Measurements from ENCODE around the gene AFAP1L1.

Gene AFAP1L1

DNA sequence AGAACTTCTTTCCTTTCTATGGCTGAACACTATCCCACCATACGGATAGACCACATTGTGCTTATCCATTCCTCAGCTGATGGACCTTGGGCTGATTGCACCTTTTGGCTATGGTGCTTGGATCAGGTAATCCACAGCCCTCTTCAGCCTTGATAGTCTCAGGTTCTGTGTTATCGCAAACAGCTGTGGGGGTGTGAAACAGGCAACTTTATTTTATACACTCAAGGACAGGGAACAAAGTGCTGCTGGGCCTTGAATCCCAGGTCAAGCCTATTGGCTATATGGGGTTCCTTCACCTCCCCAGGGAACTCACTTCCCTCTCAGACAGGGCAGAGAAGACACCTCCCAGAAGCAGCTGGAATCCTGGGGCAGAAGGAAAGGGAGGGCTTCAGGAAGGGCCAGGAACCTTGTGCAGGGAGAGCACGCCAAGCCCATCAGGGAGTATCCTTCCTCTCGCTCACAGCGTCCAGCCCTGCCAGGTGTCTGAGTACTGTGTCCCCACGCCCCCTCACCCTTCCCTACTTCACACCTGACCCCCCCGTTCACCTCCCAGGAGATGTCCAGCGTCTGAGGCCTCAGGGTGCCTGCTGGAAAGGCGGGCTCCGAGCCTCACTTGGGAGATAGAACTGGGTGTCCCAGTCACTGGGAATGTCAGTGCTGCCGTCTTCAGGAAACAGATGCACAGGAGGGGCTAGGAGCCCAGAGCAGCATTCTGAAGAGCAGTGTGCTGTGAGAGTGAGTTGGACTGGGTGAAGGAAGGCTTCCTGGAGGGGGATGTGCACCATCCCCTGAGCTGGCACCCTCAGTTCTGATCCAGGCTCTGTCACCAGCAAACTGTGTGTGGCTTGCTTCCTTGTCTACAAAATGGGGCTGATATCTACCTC lies 32.8 kb downstream of the AFAP1L1 start:
- H3K4me1 ChIP-seq (ENCODE audit: control insufficient read depth, insufficient read depth, low read length), result no peaks in the 10 kb centered on the region
- peaks cover 5% of the 10 kb centered on the region for H3K36me3 ChIP-seq (ENCODE audit: insufficient read depth, low read length)
- H3K9ac ChIP-seq (ENCODE audit: low read depth, low read length), result no peak overlapping the region

DNA sequence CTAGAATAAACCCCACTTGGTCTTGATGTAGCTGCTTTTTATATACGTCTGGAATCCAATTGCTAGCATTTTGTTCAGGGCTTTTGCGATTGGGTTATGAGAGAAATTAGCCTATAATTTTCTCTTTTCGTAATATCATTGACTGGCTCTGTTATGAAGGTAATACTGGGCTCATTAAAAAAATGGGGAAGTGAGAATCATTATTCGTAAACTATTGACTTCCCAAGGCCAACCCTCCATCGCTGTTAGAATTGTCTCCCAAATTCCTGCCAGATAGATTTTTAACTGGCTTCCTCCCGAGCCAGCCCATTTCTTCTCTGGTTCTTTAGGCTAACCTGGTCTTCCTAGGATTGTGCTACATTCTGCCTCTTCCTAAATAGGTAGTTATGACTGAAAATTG lies 37.7 kb downstream of the AFAP1L1 start:
- Histone ChIP-seq H3K4me2 (ENCODE audit: low read length) (no peak overlapping the region), H3K27me3 (ENCODE audit: control insufficient read depth, insufficient read depth, low read length) (no peaks in the 10 kb centered on the region), H3K4me3 (ENCODE audit: low read length) (no peak overlapping the region), H3K9ac (ENCODE audit: low read depth, low read length) (no peak overlapping the region), H3K36me3 (ENCODE audit: insufficient read depth, low read length) (peaks cover 3% of the 10 kb centered on the region), H3K9me3 (replicated peaks; ENCODE audit: low read length) (no peaks in the 10 kb centered on the region), H3K4me1 (ENCODE audit: control insufficient read depth, insufficient read depth, low read length) (peaks cover 7% of the 10 kb centered on the region)

More for the DNA sequence above, 32.8 kb downstream of the AFAP1L1 start:
- Histone ChIP-seq H3K4me3 (ENCODE audit: low read length) (no peak overlapping the region), H3K27me3 (ENCODE audit: control insufficient read depth, insufficient read depth, low read length) (no peaks in the 10 kb centered on the region), H3K9me3 (replicated peaks; ENCODE audit: low read length) (no peaks in the 10 kb centered on the region), H3K4me2 (ENCODE audit: low read length) (no peak overlapping the region)

DNA sequence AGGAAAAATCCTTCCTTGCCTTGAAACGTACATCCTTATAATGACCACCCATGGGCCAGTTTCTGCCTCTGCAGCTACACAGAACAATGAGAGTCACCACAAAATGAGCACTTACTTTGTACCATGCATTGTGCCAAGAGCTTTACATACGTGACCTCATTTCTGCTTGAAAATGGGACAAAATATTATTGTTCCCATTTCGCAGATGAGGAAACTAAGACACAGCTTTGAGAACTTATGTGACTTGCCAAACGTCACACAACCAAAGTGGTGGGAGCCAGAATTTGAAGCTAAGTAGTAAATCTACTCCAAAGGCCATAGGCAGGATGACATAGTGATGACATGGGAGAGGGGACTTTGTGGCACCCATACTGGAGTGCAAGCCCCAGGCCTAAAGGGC lies 38.8 kb downstream of the AFAP1L1 start:
- Histone ChIP-seq H3K27me3 (ENCODE audit: control insufficient read depth, insufficient read depth, low read length) (no peaks in the 10 kb centered on the region), H3K4me2 (ENCODE audit: low read length) (no peak overlapping the region), H3K9me3 (replicated peaks; ENCODE audit: low read length) (no peaks in the 10 kb centered on the region), H3K4me3 (ENCODE audit: low read length) (no peak overlapping the region), H3K9ac (ENCODE audit: low read depth, low read length) (no peak overlapping the region), H3K4me1 (ENCODE audit: control insufficient read depth, insufficient read depth, low read length) (peaks cover 7% of the 10 kb centered on the region), H3K36me3 (ENCODE audit: insufficient read depth, low read length) (no peaks in the 10 kb centered on the region)

DNA sequence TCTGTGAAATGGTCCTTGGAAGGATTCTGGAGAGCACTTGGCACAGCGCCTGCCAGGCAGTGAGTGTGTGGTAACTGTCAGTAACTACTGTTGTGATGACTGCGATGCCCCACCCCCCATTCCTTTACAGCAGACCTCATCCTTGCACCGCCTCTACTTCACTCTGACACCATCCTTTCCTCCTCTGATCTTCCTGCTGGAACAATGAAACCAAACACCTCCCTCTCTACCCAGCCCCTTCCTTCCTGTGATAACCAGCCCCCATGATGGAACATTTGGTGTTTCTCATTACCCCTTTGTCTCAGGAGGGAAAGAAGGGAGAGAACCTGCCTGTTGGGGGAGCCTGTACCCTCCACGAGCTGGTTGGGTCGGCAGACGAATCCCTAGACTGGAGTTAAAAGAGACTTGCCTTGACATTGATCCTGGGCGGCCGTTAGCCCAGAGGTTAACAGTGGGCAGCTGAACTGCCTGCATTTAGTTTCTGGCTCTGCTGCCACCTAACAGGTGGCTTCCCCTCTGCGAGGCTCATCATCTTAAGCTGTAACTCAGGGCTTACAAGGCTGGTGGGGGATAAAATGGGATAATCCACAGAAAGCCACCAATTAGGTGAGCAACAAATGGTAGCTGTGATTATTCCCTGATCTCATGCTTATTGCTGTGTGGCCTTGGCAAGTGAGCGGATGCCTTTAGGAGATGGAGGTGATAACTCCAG lies 39.4 kb downstream of the AFAP1L1 start:
- H3K27me3 ChIP-seq (ENCODE audit: control insufficient read depth, insufficient read depth, low read length), result no peaks in the 10 kb centered on the region
- H3K9ac ChIP-seq (ENCODE audit: low read depth, low read length), result no peak overlapping the region
- H3K36me3 ChIP-seq (ENCODE audit: insufficient read depth, low read length), result no peaks in the 10 kb centered on the region
- H3K9me3 ChIP-seq (replicated peaks; ENCODE audit: low read length), result no peaks in the 10 kb centered on the region
- no peak overlapping the region for H3K4me2 ChIP-seq (ENCODE audit: low read length)
- H3K4me1 ChIP-seq (ENCODE audit: control insufficient read depth, insufficient read depth, low read length), result peaks cover 7% of the 10 kb centered on the region
- H3K4me3 ChIP-seq (ENCODE audit: low read length), result no peak overlapping the region

DNA sequence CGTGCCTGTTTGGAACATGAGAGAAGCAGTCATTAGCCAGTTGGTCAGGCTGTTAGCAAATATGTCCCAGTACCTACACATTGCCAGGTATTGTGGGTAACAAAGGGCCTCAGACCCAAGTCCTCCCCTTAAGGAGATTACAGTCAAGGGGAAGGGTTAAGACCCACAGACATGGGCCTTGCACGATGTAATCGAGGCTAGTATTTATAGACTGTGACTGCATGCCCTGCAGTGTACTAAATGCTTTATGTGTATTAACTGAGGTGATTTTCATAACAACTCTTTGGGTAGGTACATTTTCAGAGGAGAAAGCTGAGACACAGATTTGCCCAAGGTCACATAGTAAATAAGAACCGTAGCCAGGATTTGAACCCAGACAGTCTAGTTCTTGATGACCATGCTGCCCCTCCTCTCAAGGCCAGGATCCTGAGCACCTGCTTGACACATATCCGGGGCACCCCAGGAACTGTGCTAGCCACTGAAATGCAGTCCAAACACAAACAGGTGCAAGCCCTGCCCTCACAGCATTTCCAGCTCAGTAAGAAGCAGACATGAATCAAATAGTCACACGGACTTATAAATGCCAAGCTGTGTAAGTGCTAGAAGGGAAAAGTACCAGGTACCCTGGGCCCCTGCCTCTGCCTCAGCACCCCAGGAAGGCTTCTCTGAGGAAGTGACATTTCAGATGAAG lies 41.6 kb downstream of the AFAP1L1 start:
- no peak overlapping the region for H3K9ac ChIP-seq (ENCODE audit: low read depth, low read length)
- no peak overlapping the region for H3K4me2 ChIP-seq (ENCODE audit: low read length)
- peaks cover 7% of the 10 kb centered on the region for H3K4me1 ChIP-seq (ENCODE audit: control insufficient read depth, insufficient read depth, low read length)
- H3K36me3 ChIP-seq (ENCODE audit: insufficient read depth, low read length), result no peaks in the 10 kb centered on the region
- no peaks in the 10 kb centered on the region for H3K9me3 ChIP-seq (replicated peaks; ENCODE audit: low read length)
- H3K27me3 ChIP-seq (ENCODE audit: control insufficient read depth, insufficient read depth, low read length), result no peaks in the 10 kb centered on the region
- H3K4me3 ChIP-seq (ENCODE audit: low read length), result no peak overlapping the region

DNA sequence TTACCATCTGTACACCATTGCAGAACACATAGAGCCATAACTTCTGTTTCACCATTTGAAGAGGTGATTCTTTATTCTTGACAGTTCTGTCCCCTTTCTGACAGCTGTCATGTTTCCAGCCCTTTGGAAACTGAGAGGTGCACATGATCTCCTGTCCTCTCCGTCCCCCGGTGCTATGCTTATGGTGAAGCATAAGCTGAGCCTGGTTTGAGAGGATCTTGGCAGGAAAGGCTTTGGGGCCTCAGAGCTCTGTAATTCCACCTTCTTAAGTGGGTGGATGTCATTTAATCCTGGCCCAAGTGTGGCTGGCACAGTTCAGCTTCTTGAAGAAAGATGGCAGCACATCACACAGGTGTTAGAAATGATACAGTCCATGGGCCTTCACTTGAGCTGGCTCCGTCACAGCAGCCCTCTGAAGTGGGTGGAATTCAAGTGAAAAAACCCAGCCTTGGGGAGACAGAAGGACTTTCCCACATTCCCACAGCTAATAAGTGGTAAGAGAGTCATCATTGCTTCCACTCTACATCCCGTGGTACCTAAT lies 43.0 kb downstream of the AFAP1L1 start:
- no peaks in the 10 kb centered on the region for H3K27me3 ChIP-seq (ENCODE audit: control insufficient read depth, insufficient read depth, low read length)
- no peak overlapping the region for H3K4me3 ChIP-seq (ENCODE audit: low read length)
- peaks cover 7% of the 10 kb centered on the region for H3K4me1 ChIP-seq (ENCODE audit: control insufficient read depth, insufficient read depth, low read length)
- no peak overlapping the region for H3K9ac ChIP-seq (ENCODE audit: low read depth, low read length)
- no peak overlapping the region for H3K4me2 ChIP-seq (ENCODE audit: low read length)
- no peaks in the 10 kb centered on the region for H3K9me3 ChIP-seq (replicated peaks; ENCODE audit: low read length)
- no peaks in the 10 kb centered on the region for H3K36me3 ChIP-seq (ENCODE audit: insufficient read depth, low read length)

DNA sequence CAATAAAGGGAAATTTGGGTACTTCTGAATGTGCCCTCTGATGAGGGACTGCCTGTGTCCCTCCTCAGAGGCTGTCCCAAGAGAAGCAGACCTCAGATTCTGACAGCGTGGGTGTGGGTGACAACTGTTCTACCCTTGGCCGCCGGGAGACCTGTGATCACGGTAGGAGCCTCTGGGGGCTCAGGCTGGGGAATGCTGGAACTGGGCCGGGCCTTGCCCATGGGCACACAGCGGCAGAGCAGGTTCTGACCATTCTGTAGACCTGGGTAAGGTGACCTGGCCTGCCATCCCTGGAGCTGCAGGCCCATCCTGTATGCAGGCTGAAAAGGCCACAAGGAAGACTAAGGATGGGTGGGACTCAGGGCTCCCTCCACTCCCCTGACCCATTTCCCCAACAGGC lies 44.1 kb downstream of the AFAP1L1 start:
- Histone ChIP-seq H3K4me3 (ENCODE audit: low read length) (no peak overlapping the region), H3K9me3 (replicated peaks; ENCODE audit: low read length) (no peaks in the 10 kb centered on the region), H3K4me2 (ENCODE audit: low read length) (no peak overlapping the region), H3K36me3 (ENCODE audit: insufficient read depth, low read length) (no peaks in the 10 kb centered on the region), H3K27me3 (ENCODE audit: control insufficient read depth, insufficient read depth, low read length) (no peaks in the 10 kb centered on the region), H3K4me1 (ENCODE audit: control insufficient read depth, insufficient read depth, low read length) (peaks cover 10% of the 10 kb centered on the region), H3K9ac (ENCODE audit: low read depth, low read length) (no peak overlapping the region)

DNA sequence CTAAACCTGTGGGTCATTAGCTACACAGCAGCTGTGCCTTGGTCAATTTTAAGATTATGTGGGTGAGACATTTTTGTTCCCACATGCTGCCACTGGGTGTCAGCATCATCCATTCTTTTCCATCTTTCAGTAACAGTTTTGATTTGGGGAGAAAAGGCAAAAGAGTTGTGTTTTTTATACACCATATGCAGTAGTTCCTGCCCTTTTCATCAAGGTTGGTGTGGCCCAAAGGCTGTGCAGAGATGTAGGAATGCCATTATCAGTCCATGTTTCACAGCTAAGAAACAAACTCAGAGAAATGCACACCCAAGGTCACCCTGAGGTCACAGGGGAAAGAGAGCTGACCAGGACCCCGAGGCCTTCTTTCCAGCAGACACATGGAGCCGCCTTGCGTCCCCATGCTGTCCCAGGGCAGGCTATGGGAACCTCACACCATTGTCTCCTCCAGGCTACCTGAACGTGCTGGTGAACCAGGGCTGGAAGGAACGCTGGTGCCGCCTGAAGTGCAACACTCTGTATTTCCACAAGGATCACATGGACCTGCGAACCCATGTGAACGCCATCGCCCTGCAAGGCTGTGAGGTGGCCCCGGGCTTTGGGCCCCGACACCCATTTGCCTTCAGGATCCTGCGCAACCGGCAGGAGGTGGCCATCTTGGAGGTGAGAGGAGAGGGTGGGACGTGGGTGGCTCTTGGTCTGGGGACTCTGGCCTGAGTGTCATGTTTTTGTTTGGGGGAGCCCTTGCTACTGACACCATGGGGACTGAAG lies 45.8 kb downstream of the AFAP1L1 start:
- peaks cover 13% of the 10 kb centered on the region for H3K4me1 ChIP-seq (ENCODE audit: control insufficient read depth, insufficient read depth, low read length)
- no peak overlapping the region for H3K9ac ChIP-seq (ENCODE audit: low read depth, low read length)
- no peaks in the 10 kb centered on the region for H3K27me3 ChIP-seq (ENCODE audit: control insufficient read depth, insufficient read depth, low read length)
- H3K36me3 ChIP-seq (ENCODE audit: insufficient read depth, low read length), result no peaks in the 10 kb centered on the region
- no peak overlapping the region for H3K4me2 ChIP-seq (ENCODE audit: low read length)
- H3K9me3 ChIP-seq (replicated peaks; ENCODE audit: low read length), result no peaks in the 10 kb centered on the region
- H3K4me3 ChIP-seq (ENCODE audit: low read length), result no peak overlapping the region

DNA sequence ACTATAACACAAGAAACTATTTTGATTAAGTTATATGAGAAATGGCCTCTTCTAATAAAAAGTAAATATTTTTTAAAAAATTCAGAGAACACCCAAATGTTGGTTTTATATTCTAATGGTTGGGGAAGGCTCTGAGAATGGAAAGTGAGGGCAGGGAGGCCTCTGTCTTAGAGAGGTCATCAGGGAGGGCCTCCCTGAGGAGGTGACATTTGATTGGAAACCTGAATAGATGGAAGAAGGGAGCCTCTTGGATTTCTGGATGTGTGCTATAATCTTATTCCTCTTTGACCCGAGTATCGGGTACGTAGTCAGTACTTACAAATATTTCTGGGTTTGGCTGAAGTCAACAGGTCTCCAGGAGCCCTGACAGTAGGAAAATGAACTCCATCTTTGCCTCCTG lies 47.5 kb downstream of the AFAP1L1 start:
- Histone ChIP-seq H3K9ac (ENCODE audit: low read depth, low read length) (no peak overlapping the region), H3K4me2 (ENCODE audit: low read length) (no peak overlapping the region), H3K27me3 (ENCODE audit: control insufficient read depth, insufficient read depth, low read length) (no peaks in the 10 kb centered on the region), H3K36me3 (ENCODE audit: insufficient read depth, low read length) (no peaks in the 10 kb centered on the region), H3K4me1 (ENCODE audit: control insufficient read depth, insufficient read depth, low read length) (peaks cover 25% of the 10 kb centered on the region), H3K9me3 (replicated peaks; ENCODE audit: low read length) (no peaks in the 10 kb centered on the region), H3K4me3 (ENCODE audit: low read length) (no peak overlapping the region)

DNA sequence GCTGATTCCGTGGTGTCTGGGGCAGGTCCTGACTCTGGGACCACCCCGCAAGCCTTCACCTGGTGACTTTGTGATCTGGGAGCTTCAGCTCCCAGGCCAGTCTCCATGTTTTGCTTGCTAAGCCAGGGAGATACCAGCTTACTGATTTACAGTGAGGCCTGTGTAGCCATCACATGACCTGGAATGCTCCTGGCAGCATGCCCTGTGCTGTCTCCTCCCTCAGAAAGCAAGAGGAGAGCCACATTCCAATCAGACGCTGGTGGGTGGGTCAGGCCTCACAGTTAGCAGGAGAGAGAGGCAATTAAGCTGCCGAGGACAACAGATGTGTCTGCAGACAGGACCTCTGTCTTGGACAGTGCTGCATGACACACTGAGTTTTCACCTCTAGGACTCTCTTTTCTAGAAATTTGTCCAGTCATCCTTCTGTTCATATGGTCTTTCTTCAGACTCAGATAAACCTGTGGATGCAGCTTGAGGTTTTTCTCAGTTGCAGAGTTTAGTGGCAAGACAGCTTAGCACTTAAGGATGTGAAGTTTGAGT lies 49.2 kb downstream of the AFAP1L1 start:
- H3K4me2 ChIP-seq (ENCODE audit: low read length), result peak overlapping the region; percentile 60
- H3K27me3 ChIP-seq (ENCODE audit: control insufficient read depth, insufficient read depth, low read length), result no peaks in the 10 kb centered on the region
- peak overlapping the region; percentile 40 for H3K9ac ChIP-seq (ENCODE audit: low read depth, low read length)
- H3K4me3 ChIP-seq (ENCODE audit: low read length), result no peak overlapping the region
- H3K36me3 ChIP-seq (ENCODE audit: insufficient read depth, low read length), result no peaks in the 10 kb centered on the region
- no peaks in the 10 kb centered on the region for H3K9me3 ChIP-seq (replicated peaks; ENCODE audit: low read length)
- H3K4me1 ChIP-seq (ENCODE audit: control insufficient read depth, insufficient read depth, low read length), result peaks cover 25% of the 10 kb centered on the region

All from skeletal muscle satellite cell (primary cell).